Ishikawa (cell line): ENCODE measurements around the gene BEX5.

ENCODE experiments used
- CEBPB ChIP-seq: IDR thresholded peaks from 2 replicates; pipeline ENCODE4 v1.6.1; 2012
- CREB1 ChIP-seq: IDR thresholded peaks from 2 replicates; pipeline ENCODE4 v1.6.1; 2012; ENCODE audit warnings: low read depth
- EGR1 ChIP-seq: IDR thresholded peaks from 2 replicates; pipeline ENCODE4 v1.6.1; 2012
- EP300 ChIP-seq: IDR thresholded peaks from 2 replicates; pipeline ENCODE4 v1.6.1; 2012; ENCODE audit warnings: borderline replicate concordance
- FOXM1 ChIP-seq: IDR thresholded peaks from 2 replicates; pipeline ENCODE4 v1.6.1; 2012; ENCODE audit warnings: low read depth, borderline replicate concordance
- NFIC ChIP-seq: IDR thresholded peaks from 2 replicates; pipeline ENCODE4 v1.6.1; 2012
- RAD21 ChIP-seq: IDR thresholded peaks from 2 replicates; pipeline ENCODE4 v1.6.1; 2012; ENCODE audit warnings: low read depth
- TAF1 ChIP-seq: IDR thresholded peaks from 2 replicates; pipeline ENCODE4 v1.6.1; 2012; ENCODE audit warnings: low read depth, mild to moderate bottlenecking
- TCF12 ChIP-seq: IDR thresholded peaks from 2 replicates; pipeline ENCODE4 v1.6.1; 2012; ENCODE audit warnings: low read depth
- TEAD4 ChIP-seq: IDR thresholded peaks from 2 replicates; pipeline ENCODE4 v1.6.1; 2012
- YY1 ChIP-seq: IDR thresholded peaks from 2 replicates; pipeline ENCODE4 v1.6.1; 2012; ENCODE audit warnings: low read depth
- ZBTB7A ChIP-seq: IDR thresholded peaks from 2 replicates; pipeline ENCODE4 v1.6.1; 2012; ENCODE audit warnings: low read depth
- TF ChIP-seq, protein P1 (sequence below): IDR thresholded peaks from 2 replicates; pipeline ENCODE4 v1.6.1; 2012; ENCODE audit warnings: low read depth, mild to moderate bottlenecking
- TF ChIP-seq, protein P2 (sequence below): IDR thresholded peaks from 2 replicates; pipeline ENCODE4 v1.6.1; 2012
- TF ChIP-seq, protein P3 (sequence below): IDR thresholded peaks from 2 replicates; pipeline ENCODE4 v1.6.1; 2012

BEX5 gene

DNA sequence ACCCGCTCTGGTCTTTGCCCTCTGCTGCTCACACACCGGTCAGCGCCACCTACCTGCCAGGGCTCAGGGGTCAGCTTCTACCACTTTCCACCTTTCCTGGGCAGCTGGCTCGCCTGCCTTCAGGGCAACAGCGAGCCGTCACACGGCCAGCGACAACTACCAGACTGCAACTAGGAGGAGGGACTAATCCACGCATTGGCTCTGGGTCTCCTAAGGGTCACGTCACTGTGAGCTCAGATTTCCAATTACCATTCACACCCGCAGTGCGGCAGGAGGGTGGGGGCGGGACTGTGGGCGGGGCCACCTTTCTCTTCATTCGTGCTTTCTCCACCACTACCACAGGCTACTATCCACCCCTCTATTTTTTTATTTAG, at the start of gene BEX5:
TSS of gene BEX5 (minus strand) at position 172 of the 374 bp plus-strand sequence. CDS start 1,712 bp downstream, outside the sequence.
- TF ChIP-seq, protein P1, sequence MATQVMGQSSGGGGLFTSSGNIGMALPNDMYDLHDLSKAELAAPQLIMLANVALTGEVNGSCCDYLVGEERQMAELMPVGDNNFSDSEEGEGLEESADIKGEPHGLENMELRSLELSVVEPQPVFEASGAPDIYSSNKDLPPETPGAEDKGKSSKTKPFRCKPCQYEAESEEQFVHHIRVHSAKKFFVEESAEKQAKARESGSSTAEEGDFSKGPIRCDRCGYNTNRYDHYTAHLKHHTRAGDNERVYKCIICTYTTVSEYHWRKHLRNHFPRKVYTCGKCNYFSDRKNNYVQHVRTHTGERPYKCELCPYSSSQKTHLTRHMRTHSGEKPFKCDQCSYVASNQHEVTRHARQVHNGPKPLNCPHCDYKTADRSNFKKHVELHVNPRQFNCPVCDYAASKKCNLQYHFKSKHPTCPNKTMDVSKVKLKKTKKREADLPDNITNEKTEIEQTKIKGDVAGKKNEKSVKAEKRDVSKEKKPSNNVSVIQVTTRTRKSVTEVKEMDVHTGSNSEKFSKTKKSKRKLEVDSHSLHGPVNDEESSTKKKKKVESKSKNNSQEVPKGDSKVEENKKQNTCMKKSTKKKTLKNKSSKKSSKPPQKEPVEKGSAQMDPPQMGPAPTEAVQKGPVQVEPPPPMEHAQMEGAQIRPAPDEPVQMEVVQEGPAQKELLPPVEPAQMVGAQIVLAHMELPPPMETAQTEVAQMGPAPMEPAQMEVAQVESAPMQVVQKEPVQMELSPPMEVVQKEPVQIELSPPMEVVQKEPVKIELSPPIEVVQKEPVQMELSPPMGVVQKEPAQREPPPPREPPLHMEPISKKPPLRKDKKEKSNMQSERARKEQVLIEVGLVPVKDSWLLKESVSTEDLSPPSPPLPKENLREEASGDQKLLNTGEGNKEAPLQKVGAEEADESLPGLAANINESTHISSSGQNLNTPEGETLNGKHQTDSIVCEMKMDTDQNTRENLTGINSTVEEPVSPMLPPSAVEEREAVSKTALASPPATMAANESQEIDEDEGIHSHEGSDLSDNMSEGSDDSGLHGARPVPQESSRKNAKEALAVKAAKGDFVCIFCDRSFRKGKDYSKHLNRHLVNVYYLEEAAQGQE, result no peak
- TF ChIP-seq, protein P2, sequence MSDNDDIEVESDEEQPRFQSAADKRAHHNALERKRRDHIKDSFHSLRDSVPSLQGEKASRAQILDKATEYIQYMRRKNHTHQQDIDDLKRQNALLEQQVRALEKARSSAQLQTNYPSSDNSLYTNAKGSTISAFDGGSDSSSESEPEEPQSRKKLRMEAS, result 0 out of 2 replicates have a peak, but pooled peaks have one; percentile 16
- TF ChIP-seq CREB1, result 0 out of 2 replicates have a peak, but pooled peaks have one; percentile 19

DNA sequence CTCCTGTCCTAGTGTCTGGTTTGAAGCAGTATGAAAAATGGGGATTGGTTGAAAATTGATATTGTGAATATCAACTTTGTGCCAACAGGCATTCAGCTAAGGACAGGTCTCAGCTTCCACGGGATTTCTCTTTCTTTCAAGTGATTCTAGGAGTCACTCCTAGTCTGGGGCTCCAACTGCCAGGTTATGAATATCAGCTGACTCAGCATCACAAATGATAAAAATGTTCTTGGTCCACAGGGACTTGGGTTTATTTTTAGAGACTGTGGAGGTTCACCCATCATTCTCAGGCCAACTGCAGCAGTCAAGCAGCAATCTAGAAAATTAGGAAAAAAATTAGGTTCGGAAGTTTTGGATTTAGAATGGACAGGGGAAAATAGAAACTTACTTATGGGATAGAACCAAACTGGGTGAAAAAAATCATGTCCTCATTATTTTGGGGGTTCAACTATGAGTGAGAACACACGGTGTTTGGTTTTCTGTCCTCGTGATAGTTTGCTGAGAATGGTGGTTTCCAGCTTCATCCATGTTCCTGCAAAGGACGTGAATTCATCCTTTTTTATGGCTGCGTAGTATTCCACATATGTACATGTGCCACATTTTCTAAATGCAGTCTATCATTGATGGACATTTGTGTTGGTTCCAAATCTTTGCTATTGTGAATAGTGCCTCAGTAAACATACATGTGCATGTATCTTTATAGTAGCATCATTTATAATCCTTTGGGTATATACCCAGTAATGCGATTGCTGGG, 30.4 kb upstream of the BEX5 start:
- TF ChIP-seq EP300 (no peak), ZBTB7A (no peak), EGR1 (no peak), CEBPB (no peak), RAD21 (no peak)
- TF ChIP-seq, protein P3, sequence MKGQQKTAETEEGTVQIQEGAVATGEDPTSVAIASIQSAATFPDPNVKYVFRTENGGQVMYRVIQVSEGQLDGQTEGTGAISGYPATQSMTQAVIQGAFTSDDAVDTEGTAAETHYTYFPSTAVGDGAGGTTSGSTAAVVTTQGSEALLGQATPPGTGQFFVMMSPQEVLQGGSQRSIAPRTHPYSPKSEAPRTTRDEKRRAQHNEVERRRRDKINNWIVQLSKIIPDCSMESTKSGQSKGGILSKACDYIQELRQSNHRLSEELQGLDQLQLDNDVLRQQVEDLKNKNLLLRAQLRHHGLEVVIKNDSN, result no peak

DNA sequence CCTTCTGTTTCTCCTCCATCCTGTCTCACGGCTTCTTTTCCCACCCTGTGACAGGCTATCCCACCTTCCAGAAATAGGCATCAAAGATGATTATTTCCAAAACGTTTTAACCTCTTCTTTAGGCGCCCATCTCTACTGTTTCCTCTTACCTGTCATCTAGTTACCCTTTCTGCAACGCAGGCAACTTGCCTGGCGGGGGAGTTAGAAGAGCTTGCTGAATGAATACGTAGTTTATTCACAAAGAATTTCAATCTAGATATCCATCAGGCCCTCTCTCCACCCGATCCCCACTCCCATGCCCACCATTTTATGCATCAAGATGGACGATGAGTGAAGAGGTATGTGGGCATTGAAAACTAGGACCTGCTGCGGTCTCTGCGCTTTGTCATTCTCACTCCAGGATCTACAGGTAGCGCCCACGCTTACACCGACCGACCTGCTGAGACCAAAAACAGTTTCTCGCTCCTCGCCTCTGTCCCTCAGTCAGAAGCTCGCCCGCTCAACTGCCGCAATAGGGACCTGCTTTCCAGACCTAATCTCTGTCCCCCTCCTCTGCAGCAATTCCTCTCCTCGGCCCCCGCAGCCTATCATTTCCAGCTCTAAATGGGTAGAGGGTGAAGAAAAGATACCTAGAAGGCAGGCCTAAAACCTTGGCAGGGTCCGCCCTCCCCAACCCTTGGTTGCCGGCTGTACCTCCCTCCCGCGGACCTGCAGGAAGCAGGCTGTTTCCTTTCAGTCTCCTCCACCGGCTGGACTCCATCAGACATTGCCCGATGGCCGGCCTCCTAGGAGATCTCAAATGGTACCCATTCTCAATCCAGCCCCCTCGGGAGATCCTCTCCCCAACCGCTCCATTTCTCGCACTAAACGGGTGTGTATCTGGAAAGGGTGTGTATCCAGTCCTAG, 624 bp downstream of the BEX5 start:
- TF ChIP-seq CEBPB (no peak), YY1 (no peak), RAD21 (no peak), EP300 (no peak), TAF1 (no peak), NFIC (no peak), TEAD4 (no peak), CREB1 (no peak), EGR1 (no peak), FOXM1 (no peak), TCF12 (no peak)
- TF ChIP-seq, protein P2, result no peak
- TF ChIP-seq, protein P3, result no peak
- TF ChIP-seq, protein P1, result no peak

DNA sequence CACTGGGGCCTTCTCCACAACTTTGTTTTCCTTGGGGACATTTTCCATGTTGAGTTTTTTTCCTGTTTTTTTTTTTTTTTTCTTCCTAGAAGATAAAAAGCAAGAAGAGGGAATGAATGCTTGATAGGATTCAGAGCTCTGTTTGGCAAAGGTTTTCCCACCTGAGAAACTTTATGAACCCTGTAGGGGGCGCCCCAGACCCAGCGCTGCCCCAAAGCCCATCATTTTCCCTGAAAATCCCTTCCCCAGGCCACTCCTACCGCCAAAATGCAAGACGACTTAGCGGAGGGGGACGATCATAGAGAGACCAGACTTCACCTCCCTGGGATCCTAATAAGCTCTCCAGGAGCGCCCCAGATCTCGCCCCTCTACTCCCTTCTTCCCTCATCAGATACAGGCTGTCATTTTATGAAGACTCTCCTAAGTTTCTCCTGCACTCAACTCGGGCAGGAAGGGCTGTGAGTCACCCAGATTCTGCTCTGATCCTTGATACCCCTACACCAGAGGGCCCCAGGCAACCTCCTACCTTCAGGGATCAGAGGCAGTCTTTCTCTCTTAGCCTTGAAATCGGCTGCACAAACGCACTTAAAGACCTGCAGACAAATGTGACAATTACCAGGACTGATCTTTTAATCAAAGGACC, 1.4 kb downstream of the BEX5 start:
- no peak for TF ChIP-seq TAF1
- TF ChIP-seq EP300, result no peak
- TF ChIP-seq FOXM1, result no peak
- TF ChIP-seq CREB1, result no peak
- TF ChIP-seq, protein P1, result no peak
- TF ChIP-seq, protein P3, result no peak
- TF ChIP-seq TCF12, result no peak
- no peak for TF ChIP-seq CEBPB
- TF ChIP-seq, protein P2, result no peak
- TF ChIP-seq YY1, result no peak
- TF ChIP-seq NFIC, result no peak
- TF ChIP-seq EGR1, result no peak
- no peak for TF ChIP-seq RAD21
- TF ChIP-seq TEAD4, result no peak
- TF ChIP-seq ZBTB7A, result no peak
